Measurements from ENCODE around the gene KLHL24. TPM values are rescaled to one million over a fixed set of nuclear protein-coding genes. Genes with fewer than 3 reads are reported as not detected.

The KLHL24 gene
- total RNA-seq, 4 donors from 2014 or later: 68.2 to 159 (median 128) TPM

DNA sequence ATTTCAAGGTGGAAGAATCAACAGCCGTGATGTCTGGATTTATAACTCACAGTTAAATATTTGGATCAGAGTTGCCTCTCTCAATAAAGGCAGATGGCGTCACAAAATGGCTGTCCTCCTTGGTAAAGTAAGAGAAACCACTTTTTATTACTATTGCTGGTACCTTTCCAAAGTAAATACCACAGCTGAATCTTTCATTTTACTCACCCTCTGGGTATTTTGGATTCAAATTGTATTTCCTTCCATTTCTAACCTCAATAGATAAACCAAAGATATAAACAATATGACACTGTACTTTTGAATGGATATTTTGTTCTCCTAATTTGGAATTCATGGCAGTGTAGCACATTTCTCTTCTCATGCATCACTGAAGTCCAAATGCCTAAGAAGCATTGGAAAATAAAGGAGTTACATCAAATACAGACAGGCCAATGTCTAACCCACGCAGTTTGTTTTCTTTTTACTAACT lies 29.5 kb downstream of the KLHL24 start:
- TF ChIP-seq, protein P1, sequence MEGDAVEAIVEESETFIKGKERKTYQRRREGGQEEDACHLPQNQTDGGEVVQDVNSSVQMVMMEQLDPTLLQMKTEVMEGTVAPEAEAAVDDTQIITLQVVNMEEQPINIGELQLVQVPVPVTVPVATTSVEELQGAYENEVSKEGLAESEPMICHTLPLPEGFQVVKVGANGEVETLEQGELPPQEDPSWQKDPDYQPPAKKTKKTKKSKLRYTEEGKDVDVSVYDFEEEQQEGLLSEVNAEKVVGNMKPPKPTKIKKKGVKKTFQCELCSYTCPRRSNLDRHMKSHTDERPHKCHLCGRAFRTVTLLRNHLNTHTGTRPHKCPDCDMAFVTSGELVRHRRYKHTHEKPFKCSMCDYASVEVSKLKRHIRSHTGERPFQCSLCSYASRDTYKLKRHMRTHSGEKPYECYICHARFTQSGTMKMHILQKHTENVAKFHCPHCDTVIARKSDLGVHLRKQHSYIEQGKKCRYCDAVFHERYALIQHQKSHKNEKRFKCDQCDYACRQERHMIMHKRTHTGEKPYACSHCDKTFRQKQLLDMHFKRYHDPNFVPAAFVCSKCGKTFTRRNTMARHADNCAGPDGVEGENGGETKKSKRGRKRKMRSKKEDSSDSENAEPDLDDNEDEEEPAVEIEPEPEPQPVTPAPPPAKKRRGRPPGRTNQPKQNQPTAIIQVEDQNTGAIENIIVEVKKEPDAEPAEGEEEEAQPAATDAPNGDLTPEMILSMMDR (IDR thresholded peaks at IDR 0.05; ENCODE audit: low read depth): no peak

DNA sequence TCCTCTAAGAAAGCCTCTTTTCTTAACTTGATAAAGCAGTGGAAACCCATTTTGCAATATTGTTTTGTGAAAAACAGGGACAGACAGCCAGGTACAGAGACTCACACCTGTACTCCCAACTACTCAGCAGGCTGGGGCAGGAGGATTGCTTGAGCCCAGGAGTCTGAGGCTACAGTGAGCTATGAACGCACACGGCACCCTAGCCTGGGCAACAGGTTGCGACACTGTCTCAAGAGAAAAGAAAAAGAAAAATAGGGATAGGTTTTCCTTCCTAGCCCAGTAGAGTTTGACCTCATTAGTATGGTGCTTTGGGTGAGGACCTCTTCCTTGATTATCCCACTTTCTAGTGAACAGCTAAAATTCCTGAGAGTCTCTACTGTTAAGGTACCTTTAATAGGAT lies 44.6 kb downstream of the KLHL24 start:
- TF ChIP-seq, protein P1 (IDR thresholded peaks at IDR 0.05; ENCODE audit: low read depth): no peak

DNA sequence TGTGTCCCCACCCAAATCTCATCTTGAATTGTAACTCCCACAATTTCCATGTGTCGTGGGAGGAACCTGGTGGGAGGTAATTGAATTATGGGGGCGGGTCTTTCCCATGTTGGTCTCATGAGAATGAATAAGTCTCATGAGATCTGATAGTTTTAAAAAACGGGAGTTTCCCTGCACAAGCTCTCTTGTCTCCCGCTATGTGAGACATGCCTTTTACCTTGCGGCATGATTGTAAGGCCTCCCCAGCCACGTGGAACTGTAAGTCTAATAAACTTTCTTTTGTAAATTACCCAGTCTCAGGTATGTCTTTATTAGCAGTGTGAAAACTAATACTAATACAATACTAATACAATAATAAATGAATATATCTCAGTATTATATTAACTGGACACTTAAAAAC lies 52.3 kb downstream of the KLHL24 start:
- TF ChIP-seq, protein P1 (IDR thresholded peaks at IDR 0.05; ENCODE audit: low read depth): no peak

GRCh38 chr3:183688874-183689273 lies 53.5 kb downstream of the KLHL24 start:
- TF ChIP-seq, protein P1 (IDR thresholded peaks at IDR 0.05; ENCODE audit: low read depth): no peak

GRCh38 chr3:183690402-183690995 lies 55.1 kb downstream of the KLHL24 start:
- TF ChIP-seq, protein P1 (IDR thresholded peaks at IDR 0.05; ENCODE audit: low read depth): no peak

DNA sequence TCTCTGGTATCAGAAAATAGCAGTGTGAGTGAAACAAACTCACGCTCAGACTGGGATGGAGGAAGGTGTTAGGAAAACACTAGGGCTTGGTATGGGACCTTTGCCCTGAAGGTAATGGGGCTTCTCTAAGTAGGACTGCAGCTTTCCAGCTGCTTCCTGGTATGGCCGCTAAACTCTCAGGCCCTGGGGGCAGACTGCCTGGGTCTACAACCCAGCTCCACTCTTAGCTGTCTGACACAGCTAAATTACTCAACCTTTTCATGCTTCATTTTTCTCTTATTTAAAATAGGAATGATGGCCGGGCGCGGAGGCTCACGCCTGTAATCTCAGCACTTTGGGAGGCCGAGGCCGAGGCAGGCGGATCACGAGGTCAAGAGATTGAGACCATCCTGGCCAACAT lies 57.0 kb downstream of the KLHL24 start:
- TF ChIP-seq, protein P1 (IDR thresholded peaks at IDR 0.05; ENCODE audit: low read depth): no peak

DNA sequence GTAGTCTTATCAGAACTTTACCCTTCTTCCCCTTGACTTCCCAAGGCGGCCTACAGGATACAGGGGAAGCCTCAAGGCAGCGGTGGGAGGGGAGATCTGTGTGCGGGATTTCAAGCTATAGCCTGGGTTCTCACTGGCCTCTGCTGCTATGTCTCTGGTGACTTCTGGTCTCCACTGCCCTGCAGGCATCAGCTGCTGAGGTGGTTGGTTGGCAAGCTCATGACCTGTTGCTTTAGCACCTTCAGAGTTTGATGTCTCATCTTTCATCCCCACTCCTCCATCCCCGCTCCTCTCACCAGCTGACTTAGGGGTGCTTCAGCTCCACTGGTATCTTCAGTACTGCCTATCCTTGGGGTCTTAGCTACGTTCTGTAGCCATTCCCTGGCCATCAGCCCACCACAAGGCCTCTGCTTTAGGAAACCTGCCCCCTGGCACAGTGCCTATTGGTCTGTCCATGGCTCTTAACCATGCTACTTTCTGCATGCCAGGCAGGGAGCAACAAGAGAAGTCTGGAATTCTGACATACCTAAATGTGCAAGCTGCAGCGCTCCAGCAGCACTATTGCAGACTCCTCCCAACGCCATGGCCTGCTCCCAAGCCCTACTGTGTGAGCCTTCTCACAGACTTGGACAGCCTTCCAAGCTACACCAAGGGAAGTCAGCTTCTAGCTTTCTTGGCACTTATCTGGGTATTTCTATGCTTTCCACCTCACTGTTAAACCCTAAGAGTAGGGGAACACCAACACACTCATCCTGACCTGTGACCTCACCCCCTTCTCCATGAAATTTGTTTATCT lies 60.3 kb downstream of the KLHL24 start:
- TF ChIP-seq, protein P1 (IDR thresholded peaks at IDR 0.05; ENCODE audit: low read depth): no peak
